Lung (tissue), 12 donors: ENCODE measurements around the gene IKBKE. TPM values are rescaled to one million over a fixed set of nuclear protein-coding genes. Genes with fewer than 3 reads are reported as not detected.

ENCODE experiments used
- ATAC-seq: fragments of 200-7000 bp; cut with Tn5 transposase; one replicate; pipeline ENCODE4 v1.9.1; 2020; ENCODE audit warnings: moderate number of reproducible peaks; ENCODE audit not compliant: insufficient read depth, low FRiP score
- DNase-seq, 3 donors: peaks; one replicate each; pipeline ENCODE4 v3.0.0-alpha.2; 2013 to 2017
- H3K27ac ChIP-seq, 2 donors: one replicate each; pipeline ENCODE4 v1.5.1; 2013; ENCODE audit warnings: mild to moderate bottlenecking in 2 of 2, moderate library complexity in 2 of 2, control low read depth in 1 of 2, inconsistent platforms in 1 of 2, low read depth in 1 of 2, low read length in 1 of 2
- H3K27me3 ChIP-seq, 3 donors: one replicate each; pipeline ENCODE4 v1.5.1; 2013; ENCODE audit warnings: low read length in 2 of 3; ENCODE audit not compliant: control insufficient read depth in 3 of 3, insufficient read depth in 3 of 3
- H3K36me3 ChIP-seq, 4 donors: one replicate each; pipeline ENCODE4 v1.5.1; 2013; ENCODE audit warnings: low read length in 4 of 4, mild to moderate bottlenecking in 1 of 4, moderate library complexity in 1 of 4; ENCODE audit not compliant: control insufficient read depth in 4 of 4, insufficient read depth in 4 of 4
- H3K4me1 ChIP-seq, 5 donors: one replicate each; pipeline ENCODE4 v1.5.1; 2013; ENCODE audit warnings: low read length in 5 of 5, mild to moderate bottlenecking in 2 of 5, moderate library complexity in 1 of 5; ENCODE audit not compliant: control insufficient read depth in 5 of 5, insufficient read depth in 5 of 5
- H3K4me3 ChIP-seq: one replicate; pipeline ENCODE4 v1.5.1; 2013; ENCODE audit warnings: mild to moderate bottlenecking, control low read depth, moderate library complexity
- H3K9ac ChIP-seq, 2 donors: one replicate each; pipeline ENCODE4 v1.5.1; 2013; ENCODE audit warnings: low read length in 2 of 2, control low read depth in 1 of 2; ENCODE audit not compliant: insufficient read depth in 1 of 2
- H3K9me3 ChIP-seq, 4 donors: one replicate each; pipeline ENCODE4 v1.5.1; 2013; ENCODE audit warnings: low read length in 3 of 4, mild to moderate bottlenecking in 1 of 4, moderate library complexity in 1 of 4; ENCODE audit not compliant: control insufficient read depth in 4 of 4, insufficient read depth in 3 of 4
- WGBS, 2 donors: extraction: QIAGEN DNeasy Blood & Tissue Kit; methylation state at CpG; one replicate each; pipeline ENCODE4 v1.1.7; 2013; 5-methylcytosine and 5-hydroxymethylcytosine counted together
- polyA plus RNA-seq, 2 donors: library from polyadenylated mRNA; stranded (reverse); fragments of 200-250 nt; gene quantifications; one replicate each; pipeline ENCODE4 v1.2.1, GENCODE V29; 2013
- total RNA-seq, 2 donors: library from RNA; depleted of rRNA in 1 of 2; stranded (reverse); fragments of >200 nt in 1 of 2; gene quantifications; one replicate each; pipeline ENCODE4 v1.2.1, GENCODE V29; 2014 to 2021
- TF ChIP-seq, protein P1 (sequence below): IDR thresholded peaks from 2 replicates; pipeline ENCODE4 v1.5.1; 2012; ENCODE audit warnings: mild to moderate bottlenecking; ENCODE audit errors: control extremely low read depth, extremely low read depth
- donor health status: control.
- donor health status: control.
- donor health status: Bipolar disorder and iron deficiency.
- donor health status: healthy.
- donor health status: DM: yes; HTN: yes; CAD: no.

IKBKE gene
- total and polyA plus RNA-seq, 4 donors = 6.1 to 17.1 (median 11.7) TPM

DNA sequence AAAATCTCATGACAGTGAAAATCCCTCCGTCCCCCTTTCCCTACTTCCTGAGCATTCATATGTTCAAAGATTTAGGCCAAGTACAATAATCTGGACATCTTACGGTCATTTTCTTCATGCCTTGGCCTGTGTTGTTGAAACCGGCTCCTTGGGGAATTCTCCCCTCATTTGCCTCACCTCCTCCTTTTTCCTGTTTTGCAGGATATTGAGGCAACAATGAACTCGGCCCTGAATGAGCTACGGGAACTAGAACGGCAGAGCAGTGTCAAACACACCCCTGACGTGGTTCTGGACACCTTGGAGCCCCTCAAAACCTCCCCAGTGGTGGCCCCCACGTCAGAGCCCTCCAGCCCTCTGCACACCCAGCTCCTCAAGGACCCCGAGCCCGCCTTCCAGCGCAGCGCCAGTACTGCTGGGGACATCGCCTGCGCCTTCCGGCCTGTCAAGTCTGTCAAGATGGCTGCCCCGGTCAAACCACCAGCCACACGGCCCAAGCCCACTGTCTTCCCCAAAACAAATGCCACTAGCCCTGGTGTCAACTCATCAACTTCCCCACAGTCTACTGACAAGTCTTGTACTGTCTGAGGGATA is 9.3 kb upstream of the IKBKE start:
- no peak for DNase-seq
- H3K27ac ChIP-seq = peak overlapping the region in 1 of 2 donors; percentile 37
- H3K27me3 ChIP-seq = no peaks in the 10 kb centered on the region
- no peak overlapping the region for H3K4me3 ChIP-seq
- TF ChIP-seq, protein P1, sequence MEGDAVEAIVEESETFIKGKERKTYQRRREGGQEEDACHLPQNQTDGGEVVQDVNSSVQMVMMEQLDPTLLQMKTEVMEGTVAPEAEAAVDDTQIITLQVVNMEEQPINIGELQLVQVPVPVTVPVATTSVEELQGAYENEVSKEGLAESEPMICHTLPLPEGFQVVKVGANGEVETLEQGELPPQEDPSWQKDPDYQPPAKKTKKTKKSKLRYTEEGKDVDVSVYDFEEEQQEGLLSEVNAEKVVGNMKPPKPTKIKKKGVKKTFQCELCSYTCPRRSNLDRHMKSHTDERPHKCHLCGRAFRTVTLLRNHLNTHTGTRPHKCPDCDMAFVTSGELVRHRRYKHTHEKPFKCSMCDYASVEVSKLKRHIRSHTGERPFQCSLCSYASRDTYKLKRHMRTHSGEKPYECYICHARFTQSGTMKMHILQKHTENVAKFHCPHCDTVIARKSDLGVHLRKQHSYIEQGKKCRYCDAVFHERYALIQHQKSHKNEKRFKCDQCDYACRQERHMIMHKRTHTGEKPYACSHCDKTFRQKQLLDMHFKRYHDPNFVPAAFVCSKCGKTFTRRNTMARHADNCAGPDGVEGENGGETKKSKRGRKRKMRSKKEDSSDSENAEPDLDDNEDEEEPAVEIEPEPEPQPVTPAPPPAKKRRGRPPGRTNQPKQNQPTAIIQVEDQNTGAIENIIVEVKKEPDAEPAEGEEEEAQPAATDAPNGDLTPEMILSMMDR = no peak
- ATAC-seq = no peak
- peaks cover 0 to 8% (median 2%) of the 10 kb centered on the region in 5 donors for H3K4me1 ChIP-seq
- H3K36me3 ChIP-seq = peaks cover 0 to 16% (median 11%) of the 10 kb centered on the region in 4 donors
- H3K9ac ChIP-seq = no peak overlapping the region
- 78 to 80% methylated on average over 17 of the region's 17 CpGs for WGBS, 2 donors
- H3K9me3 ChIP-seq = no peaks in the 10 kb centered on the region

DNA sequence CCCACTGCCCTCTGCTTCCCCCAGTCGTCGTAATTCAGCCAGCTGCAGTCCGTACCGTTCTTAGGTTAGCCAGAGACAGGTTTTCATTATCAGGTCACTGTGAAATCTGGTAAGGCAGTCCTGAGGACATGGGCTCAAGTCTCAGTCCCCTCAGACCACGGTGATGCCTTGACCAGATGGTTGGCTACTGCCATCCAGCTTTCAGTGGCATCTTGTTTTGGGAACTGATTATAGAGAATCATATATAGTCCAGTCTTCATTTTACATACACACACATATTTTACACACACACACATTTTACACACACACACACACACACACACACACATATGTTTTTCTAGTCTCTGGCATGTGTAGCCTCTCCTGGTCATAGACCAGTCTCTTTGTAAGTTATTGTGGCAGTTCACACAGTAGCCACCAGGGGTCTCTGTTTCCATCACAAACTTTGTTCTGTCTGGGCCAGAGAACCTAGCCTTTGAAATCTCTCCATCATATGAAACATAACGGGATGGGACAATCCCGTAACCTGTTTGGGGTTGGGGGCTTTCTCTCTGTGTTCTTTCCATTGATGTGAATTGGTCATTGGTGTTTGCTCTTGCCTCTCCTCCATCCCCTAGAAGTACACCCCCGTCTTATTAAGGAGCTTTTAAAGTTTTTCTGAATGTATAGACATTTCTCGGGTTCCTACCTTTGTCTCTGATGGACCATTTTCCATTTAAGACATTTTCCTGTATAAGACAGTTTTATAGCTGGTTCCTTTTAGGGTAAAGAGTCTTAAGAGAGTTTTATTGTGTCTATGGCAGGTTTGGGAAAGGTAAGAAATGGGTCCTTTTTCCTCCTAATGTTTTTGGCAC is 8.4 kb upstream of the IKBKE start:
- TF ChIP-seq, protein P1 = peak; percentile 56

DNA sequence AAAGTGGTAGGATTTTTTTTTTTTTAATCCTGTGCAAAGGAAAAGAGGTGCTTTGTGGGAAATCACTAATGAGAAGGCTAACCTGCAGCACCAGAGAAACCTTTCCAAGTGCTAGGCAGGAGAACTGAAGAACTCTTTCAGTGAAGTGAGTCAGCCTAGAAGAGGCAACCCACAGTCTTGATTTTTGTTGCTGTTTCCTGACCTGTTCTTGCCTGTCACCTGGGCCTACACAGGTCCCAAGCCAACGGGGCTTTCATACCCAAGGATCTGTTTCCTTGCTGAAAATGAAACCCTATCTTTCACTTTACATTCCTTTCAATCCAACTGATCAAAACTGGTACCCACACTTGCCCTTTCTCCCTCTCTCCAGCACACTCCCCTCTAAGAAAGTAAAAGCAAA is 7.1 kb upstream of the IKBKE start:
- no peaks in the 10 kb centered on the region for H3K27me3 ChIP-seq
- no peak overlapping the region for H3K9ac ChIP-seq
- no peak for DNase-seq
- H3K36me3 ChIP-seq = peaks cover 0 to 16% (median 11%) of the 10 kb centered on the region in 4 donors
- H3K27ac ChIP-seq = no peak overlapping the region
- no peak overlapping the region for H3K4me3 ChIP-seq
- no peaks in the 10 kb centered on the region for H3K9me3 ChIP-seq
- peaks cover 0 to 5% (median 0%) of the 10 kb centered on the region in 5 donors for H3K4me1 ChIP-seq
- TF ChIP-seq, protein P1 = no peak
- ATAC-seq = no peak
- 67 to 77% methylated on average over 1 of the region's 1 CpG for WGBS, 2 donors

More for the DNA sequence above, 8.4 kb upstream of the IKBKE start:
- ATAC-seq (no peak), DNase-seq (peak; percentile 78 to 82 (median 82))
- WGBS, 2 donors = 70 to 72% methylated on average over 9 of the region's 9 CpGs
- Histone ChIP-seq H3K27ac (peak overlapping the region in 1 of 2 donors; percentile 37), H3K36me3 (peaks cover 0 to 16% (median 11%) of the 10 kb centered on the region in 4 donors), H3K4me1 (peaks cover 0 to 4% (median 0%) of the 10 kb centered on the region in 5 donors), H3K9ac (no peak overlapping the region), H3K9me3 (no peaks in the 10 kb centered on the region), H3K27me3 (no peaks in the 10 kb centered on the region), H3K4me3 (no peak overlapping the region)
